WTC11 (cell line): ENCODE measurements around the gene AVPR1A. TPM values are rescaled to one million over a fixed set of nuclear protein-coding genes. Genes with fewer than 3 reads are reported as not detected.

Experiments
- ATAC-seq: fragments of 200-7000 bp; cut with Tn5 transposase; 2 replicates; pipeline ENCODE4 v1.10.0; 2021; ENCODE audit warnings: mild to moderate bottlenecking, moderate library complexity
- CTCF ChIA-PET: fragments of 300-600 bp; sonication (Branson Sonifier 250); formaldehyde crosslinking; loops from one replicate; lab custom pipeline; 2021; ENCODE audit warnings: antibody characterized with exemption; lab: Charles Lee
- POLR2A ChIA-PET: fragments of 350-600 bp; sonication (Branson Sonifier 250); formaldehyde crosslinking; loops from one replicate; lab custom pipeline; 2021; ENCODE audit warnings: antibody characterized with exemption; lab: Charles Lee
- DNase-seq: peaks from one replicate; pipeline ENCODE4 v3.0.0; 2021; ENCODE audit warnings: low spot score
- H3K27ac Mint-ChIP-seq: 2 replicates; pipeline ENCODE4 v1.8.0; 2021; ENCODE audit warnings: mixed read lengths
- H3K27me3 Mint-ChIP-seq: 2 replicates; pipeline ENCODE4 v1.8.0; 2021; ENCODE audit warnings: low read depth, mild to moderate bottlenecking, moderate library complexity, mixed read lengths
- H3K36me3 Mint-ChIP-seq: 2 replicates; pipeline ENCODE4 v1.8.0; 2021; ENCODE audit warnings: mixed read lengths
- H3K4me1 Mint-ChIP-seq: 2 replicates; pipeline ENCODE4 v1.8.0; 2022; ENCODE audit warnings: mixed read lengths
- H3K4me3 Mint-ChIP-seq: 2 replicates; pipeline ENCODE4 v1.8.0; 2021; ENCODE audit warnings: mild to moderate bottlenecking, moderate library complexity, mixed read lengths
- H3K9me3 Mint-ChIP-seq: 2 replicates; pipeline ENCODE4 v1.8.0; 2021; ENCODE audit warnings: mixed read lengths
- CREB1 ChIP-seq: sonication (generic); formaldehyde crosslinking; IDR thresholded peaks from 2 replicates; pipeline ENCODE4 v1.8.0; 2023; ENCODE audit warnings: mild to moderate bottlenecking, missing genetic modification reagents
- EMX1 ChIP-seq: fragments of 250-450 bp; sonication (Bioruptor Pico); IDR thresholded peaks from 2 replicates; pipeline ENCODE4 v1.8.0; 2021; ENCODE audit warnings: mild to moderate bottlenecking
- GRHL2 ChIP-seq: fragments of 250-450 bp; sonication (Bioruptor Pico); IDR thresholded peaks from 2 replicates; pipeline ENCODE4 v1.8.0; 2022; ENCODE audit warnings: mild to moderate bottlenecking, moderate library complexity; ENCODE audit not compliant: insufficient replicate concordance, severe bottlenecking
- NR2C2 ChIP-seq: sonication (generic); formaldehyde crosslinking; IDR thresholded peaks from 2 replicates; pipeline ENCODE4 v1.8.0; 2022; ENCODE audit warnings: mild to moderate bottlenecking, missing genetic modification reagents
- RELA ChIP-seq: sonication (generic); formaldehyde crosslinking; IDR thresholded peaks from 2 replicates; pipeline ENCODE4 v1.8.1; 2022; ENCODE audit warnings: missing genetic modification reagents, mild to moderate bottlenecking, borderline replicate concordance
- SMAD4 ChIP-seq: sonication (generic); formaldehyde crosslinking; IDR thresholded peaks from 2 replicates; pipeline ENCODE4 v1.8.0; 2022; ENCODE audit warnings: mild to moderate bottlenecking, missing genetic modification reagents
- SOX15 ChIP-seq: fragments of 250-450 bp; sonication (Bioruptor Pico); IDR thresholded peaks from 2 replicates; pipeline ENCODE4 v1.9.0; 2021; ENCODE audit warnings: mild to moderate bottlenecking
- TEAD4 ChIP-seq: sonication (generic); formaldehyde crosslinking; IDR thresholded peaks from 2 replicates; pipeline ENCODE4 v1.8.0; 2022; ENCODE audit warnings: mild to moderate bottlenecking, missing genetic modification reagents
- ZNF396 ChIP-seq: fragments of 250-450 bp; sonication (Bioruptor Pico); IDR thresholded peaks from 2 replicates; pipeline ENCODE4 v1.8.0; 2021; ENCODE audit warnings: mild to moderate bottlenecking, moderate library complexity, borderline replicate concordance
- ZNF416 ChIP-seq: fragments of 250-450 bp; sonication (Bioruptor Pico); IDR thresholded peaks from 2 replicates; pipeline ENCODE4 v1.9.0; 2021; ENCODE audit warnings: mild to moderate bottlenecking, inconsistent platforms
- ZNF423 ChIP-seq: fragments of 250-450 bp; sonication (Bioruptor Pico); IDR thresholded peaks from 2 replicates; pipeline ENCODE4 v2.1.2; 2022; ENCODE audit warnings: mild to moderate bottlenecking, moderate library complexity
- ZSCAN18 ChIP-seq: fragments of 250-450 bp; sonication (Bioruptor Pico); IDR thresholded peaks from 2 replicates; pipeline ENCODE4 v2.1.2; 2022; ENCODE audit warnings: mild to moderate bottlenecking, moderate library complexity
- total RNA-seq: library from RNA; stranded (reverse); gene quantifications from 3 replicates; pipeline ENCODE4 v1.2.3, GENCODE V29; 2021
- TF ChIP-seq, protein P1 (sequence below): sonication (generic); formaldehyde crosslinking; IDR thresholded peaks from 2 replicates; pipeline ENCODE4 v1.8.0; 2022; ENCODE audit warnings: mild to moderate bottlenecking, missing genetic modification reagents
- TF ChIP-seq, protein P2 (sequence below): sonication (generic); formaldehyde crosslinking; IDR thresholded peaks from 2 replicates; pipeline ENCODE4 v1.8.1; 2022; ENCODE audit warnings: missing genetic modification reagents, borderline replicate concordance
- TF ChIP-seq, protein P3 (sequence below): fragments of 200-600 bp; IDR thresholded peaks from 2 replicates; pipeline ENCODE4 v1.8.0; 2022; ENCODE audit warnings: antibody characterized with exemption

The AVPR1A gene
- total RNA-seq, 1 experiment from 2014 or later = 0.24 TPM

GRCh38 chr12:63129927-63130326, 21.1 kb downstream of the AVPR1A start:
- TF ChIP-seq ZSCAN18 (CRISPR knock-in tag) = no peak
- TF ChIP-seq NR2C2 (CRISPR knock-in tag) = no peak
- TF ChIP-seq, protein P1, sequence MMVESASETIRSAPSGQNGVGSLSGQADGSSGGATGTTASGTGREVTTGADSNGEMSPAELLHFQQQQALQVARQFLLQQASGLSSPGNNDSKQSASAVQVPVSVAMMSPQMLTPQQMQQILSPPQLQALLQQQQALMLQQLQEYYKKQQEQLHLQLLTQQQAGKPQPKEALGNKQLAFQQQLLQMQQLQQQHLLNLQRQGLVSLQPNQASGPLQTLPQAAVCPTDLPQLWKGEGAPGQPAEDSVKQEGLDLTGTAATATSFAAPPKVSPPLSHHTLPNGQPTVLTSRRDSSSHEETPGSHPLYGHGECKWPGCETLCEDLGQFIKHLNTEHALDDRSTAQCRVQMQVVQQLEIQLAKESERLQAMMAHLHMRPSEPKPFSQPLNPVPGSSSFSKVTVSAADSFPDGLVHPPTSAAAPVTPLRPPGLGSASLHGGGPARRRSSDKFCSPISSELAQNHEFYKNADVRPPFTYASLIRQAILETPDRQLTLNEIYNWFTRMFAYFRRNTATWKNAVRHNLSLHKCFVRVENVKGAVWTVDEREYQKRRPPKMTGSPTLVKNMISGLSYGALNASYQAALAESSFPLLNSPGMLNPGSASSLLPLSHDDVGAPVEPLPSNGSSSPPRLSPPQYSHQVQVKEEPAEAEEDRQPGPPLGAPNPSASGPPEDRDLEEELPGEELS (CRISPR knock-in tag) = no peak
- TF ChIP-seq ZNF396 = no peak
- TF ChIP-seq GRHL2 (CRISPR knock-in tag) = no peak
- no peak for TF ChIP-seq SOX15
- TF ChIP-seq SMAD4 = no peak
- TF ChIP-seq, all 79 proteins: peak for 0
- no peaks in the 10 kb centered on the region for H3K4me1 Mint-ChIP-seq
- H3K4me3 Mint-ChIP-seq = no peak overlapping the region
- CTCF ChIA-PET = no interaction called here
- no peaks in the 10 kb centered on the region for H3K9me3 Mint-ChIP-seq
- H3K27ac Mint-ChIP-seq = no peak overlapping the region
- DNase-seq (no peak), ATAC-seq (no peak)
- POLR2A ChIA-PET = no interaction called here
- H3K27me3 Mint-ChIP-seq = 0 out of 2 replicates have a peak, but pooled peaks cover 4% of the 10 kb centered on the region
- no peaks in the 10 kb centered on the region for H3K36me3 Mint-ChIP-seq

DNA sequence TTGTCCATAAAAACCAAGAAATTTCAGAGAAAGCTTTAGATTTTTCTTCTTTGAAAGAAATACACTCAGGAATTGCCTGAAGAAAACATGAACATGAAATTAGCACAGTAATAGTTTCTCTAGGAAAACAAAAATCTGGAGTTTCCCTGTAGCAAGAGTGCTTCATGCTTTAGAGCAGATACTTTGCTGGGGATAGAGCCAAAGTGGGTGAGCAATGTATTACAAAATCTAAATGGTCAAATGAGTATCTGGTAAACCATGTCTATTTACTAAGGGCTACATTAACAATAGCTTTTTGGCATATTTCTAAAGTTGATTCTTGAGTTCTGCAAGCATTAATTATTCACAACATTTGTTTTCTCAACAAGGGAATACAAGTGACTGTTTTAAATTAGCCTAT, 26.2 kb downstream of the AVPR1A start:
- Mint-ChIP-seq H3K4me3 (no peak overlapping the region), H3K27ac (no peak overlapping the region), H3K9me3 (no peaks in the 10 kb centered on the region), H3K27me3 (peaks cover 6% of the 10 kb centered on the region; the same call in 1 of the 2 replicates), H3K4me1 (no peaks in the 10 kb centered on the region), H3K36me3 (no peaks in the 10 kb centered on the region)
- no peak for ATAC-seq
- TF ChIP-seq ZNF416 (no peak), CREB1 (CRISPR knock-in tag) (no peak), ZNF423 (CRISPR knock-in tag) (no peak), TEAD4 (CRISPR knock-in tag) (no peak), EMX1 (CRISPR knock-in tag) (no peak)
- TF ChIP-seq, protein P2, sequence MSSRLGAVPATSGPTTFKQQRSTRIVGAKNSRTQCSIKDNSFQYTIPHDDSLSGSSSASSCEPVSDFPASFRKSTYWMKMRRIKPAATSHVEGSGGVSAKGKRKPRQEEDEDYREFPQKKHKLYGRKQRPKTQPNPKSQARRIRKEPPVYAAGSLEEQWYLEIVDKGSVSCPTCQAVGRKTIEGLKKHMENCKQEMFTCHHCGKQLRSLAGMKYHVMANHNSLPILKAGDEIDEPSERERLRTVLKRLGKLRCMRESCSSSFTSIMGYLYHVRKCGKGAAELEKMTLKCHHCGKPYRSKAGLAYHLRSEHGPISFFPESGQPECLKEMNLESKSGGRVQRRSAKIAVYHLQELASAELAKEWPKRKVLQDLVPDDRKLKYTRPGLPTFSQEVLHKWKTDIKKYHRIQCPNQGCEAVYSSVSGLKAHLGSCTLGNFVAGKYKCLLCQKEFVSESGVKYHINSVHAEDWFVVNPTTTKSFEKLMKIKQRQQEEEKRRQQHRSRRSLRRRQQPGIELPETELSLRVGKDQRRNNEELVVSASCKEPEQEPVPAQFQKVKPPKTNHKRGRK (CRISPR knock-in tag) = no peak
- DNase-seq = no peak
- POLR2A ChIA-PET = no interaction called here
- CTCF ChIA-PET = interaction anchor here (1.3 kb wide), 1 partner anchor 27 kb away, joined by 4 read pairs; no protein-coding TSS in a partner anchor

DNA sequence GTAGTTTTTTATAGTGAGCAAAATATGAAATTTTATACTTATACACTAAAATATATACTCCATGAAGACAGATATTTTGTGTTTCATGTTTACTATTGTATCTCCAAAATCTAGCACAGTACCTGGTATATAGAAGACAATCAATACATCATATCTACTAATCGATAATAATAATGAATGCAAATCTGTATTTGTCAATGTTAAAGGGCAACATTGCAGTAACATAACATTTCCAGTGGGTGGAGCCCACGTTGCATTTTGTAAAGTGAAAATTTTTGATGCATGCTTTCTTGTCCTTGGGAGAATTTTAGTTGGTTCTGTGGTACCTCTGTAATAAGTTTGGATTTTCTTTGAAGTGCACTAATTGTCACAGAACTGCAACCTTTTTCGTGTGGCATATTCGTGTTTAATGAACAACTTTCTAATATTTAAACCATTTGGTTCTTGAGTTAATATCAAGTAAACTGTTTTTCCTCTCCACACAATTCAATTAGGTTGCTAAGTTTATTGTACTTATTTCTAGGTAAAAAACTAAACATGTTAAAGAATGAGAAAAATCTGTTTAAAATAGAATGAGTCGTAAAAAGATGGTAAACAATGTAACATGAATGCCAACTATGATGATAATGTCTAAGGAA, 47.4 kb downstream of the AVPR1A start:
- no peaks in the 10 kb centered on the region for H3K27me3 Mint-ChIP-seq
- no peaks in the 10 kb centered on the region for H3K36me3 Mint-ChIP-seq
- no peak overlapping the region for H3K4me3 Mint-ChIP-seq
- no peaks in the 10 kb centered on the region for H3K4me1 Mint-ChIP-seq
- CTCF ChIA-PET = interaction anchor here (1.4 kb wide), 1 partner anchor 698 kb away, joined by 4 read pairs; no protein-coding TSS in a partner anchor
- H3K9me3 Mint-ChIP-seq = no peaks in the 10 kb centered on the region
- H3K27ac Mint-ChIP-seq = no peak overlapping the region
- TF ChIP-seq, protein P3, sequence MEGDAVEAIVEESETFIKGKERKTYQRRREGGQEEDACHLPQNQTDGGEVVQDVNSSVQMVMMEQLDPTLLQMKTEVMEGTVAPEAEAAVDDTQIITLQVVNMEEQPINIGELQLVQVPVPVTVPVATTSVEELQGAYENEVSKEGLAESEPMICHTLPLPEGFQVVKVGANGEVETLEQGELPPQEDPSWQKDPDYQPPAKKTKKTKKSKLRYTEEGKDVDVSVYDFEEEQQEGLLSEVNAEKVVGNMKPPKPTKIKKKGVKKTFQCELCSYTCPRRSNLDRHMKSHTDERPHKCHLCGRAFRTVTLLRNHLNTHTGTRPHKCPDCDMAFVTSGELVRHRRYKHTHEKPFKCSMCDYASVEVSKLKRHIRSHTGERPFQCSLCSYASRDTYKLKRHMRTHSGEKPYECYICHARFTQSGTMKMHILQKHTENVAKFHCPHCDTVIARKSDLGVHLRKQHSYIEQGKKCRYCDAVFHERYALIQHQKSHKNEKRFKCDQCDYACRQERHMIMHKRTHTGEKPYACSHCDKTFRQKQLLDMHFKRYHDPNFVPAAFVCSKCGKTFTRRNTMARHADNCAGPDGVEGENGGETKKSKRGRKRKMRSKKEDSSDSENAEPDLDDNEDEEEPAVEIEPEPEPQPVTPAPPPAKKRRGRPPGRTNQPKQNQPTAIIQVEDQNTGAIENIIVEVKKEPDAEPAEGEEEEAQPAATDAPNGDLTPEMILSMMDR = peak; percentile 72
- no peak for TF ChIP-seq RELA (CRISPR knock-in tag)
- ATAC-seq (no peak), DNase-seq (no peak)
- POLR2A ChIA-PET = no interaction called here
